Astrocyte of the spinal cord (primary cell): Measurements from ENCODE around the gene GPAM.
"Not testable (repeated sequence)": the region's sequence is repeated elsewhere in the genome, so short reads cannot be mapped to it uniquely, and the experiment has no call there.

Experiments
- DNase-seq: peaks from one replicate; pipeline ENCODE4 v3.0.0; 2011; ENCODE audit warnings: low read depth, low spot score
- H3K4me3 ChIP-seq: 2 replicates; pipeline ENCODE4 v1.5.1; 2011; ENCODE audit warnings: low read depth, mild to moderate bottlenecking, low read length, moderate library complexity
- CTCF ChIP-seq: IDR thresholded peaks from 2 replicates; pipeline ENCODE4 v1.5.1; 2012; ENCODE audit warnings: low read depth, mild to moderate bottlenecking, low read length, inconsistent platforms
- in situ Hi-C: cut with HindIII; loops from 2 replicates; pipeline ENCODE4 v1.10.0; 2017; ENCODE audit warnings: low sequenced_read_pairs

GPAM gene

DNA sequence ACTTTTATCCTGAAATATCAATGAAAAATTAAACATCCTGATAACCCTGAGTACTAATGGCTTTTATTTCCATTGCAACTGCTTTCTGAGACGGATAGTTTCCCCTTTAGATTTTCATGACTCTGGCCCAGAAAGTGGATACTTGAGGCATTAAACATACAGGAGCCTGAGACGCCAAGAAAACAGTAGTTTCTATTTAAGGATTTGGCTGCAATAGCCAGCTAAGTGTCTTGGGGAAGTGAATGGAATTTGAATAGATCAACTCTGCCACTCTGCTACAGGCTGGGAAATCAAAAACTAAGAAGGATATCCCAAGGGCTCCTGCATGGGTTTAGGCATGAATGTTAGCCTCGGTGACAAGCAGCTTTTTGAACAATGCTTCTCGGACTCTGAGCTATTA, 24.7 kb upstream of the GPAM start:
- no peak for TF ChIP-seq CTCF
- no peak for DNase-seq
- H3K4me3 ChIP-seq: no peak overlapping the region
- in situ Hi-C loops: no loop called here

- no peak overlapping the region for H3K4me3 ChIP-seq
- no peak for DNase-seq
- in situ Hi-C loops: no loop called here
- TF ChIP-seq CTCF: no peak
These were observed 19.9 kb upstream of the GPAM start for GRCh38 chr10:112203328-112204076.

- TF ChIP-seq CTCF: no peak
- DNase-seq: no peak
- in situ Hi-C loops: no loop called here
- H3K4me3 ChIP-seq: no peak overlapping the region
These were observed 19.1 kb upstream of the GPAM start for GRCh38 chr10:112202561-112203241.

GRCh38 chr10:112202076-112202475, 18.5 kb upstream of the GPAM start:
- in situ Hi-C loops: no loop called here
- no peak for DNase-seq
- H3K4me3 ChIP-seq: no peak overlapping the region
- TF ChIP-seq CTCF: no peak

DNA sequence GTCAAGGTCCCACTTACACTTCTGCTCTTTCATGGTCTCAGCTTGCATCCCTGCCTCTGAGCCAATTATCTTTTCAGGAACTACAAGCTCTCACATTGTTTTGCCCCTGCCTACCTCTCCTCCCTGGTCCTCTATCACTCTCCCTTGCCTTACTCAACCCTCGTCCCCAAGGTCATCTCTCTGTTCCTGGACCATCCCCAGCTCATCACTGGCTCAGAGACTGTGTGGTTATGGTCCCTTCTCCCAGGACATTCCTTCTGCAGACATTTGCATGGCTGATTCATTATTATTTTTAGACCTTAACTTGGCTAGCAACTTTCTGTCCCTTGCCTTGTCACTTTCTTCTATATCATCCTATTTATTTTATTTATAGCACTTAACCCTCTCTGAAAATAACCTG, 17.8 kb upstream of the GPAM start:
- DNase-seq: no peak
- in situ Hi-C loops: no loop called here
- TF ChIP-seq CTCF: no peak
- no peak overlapping the region for H3K4me3 ChIP-seq

DNA sequence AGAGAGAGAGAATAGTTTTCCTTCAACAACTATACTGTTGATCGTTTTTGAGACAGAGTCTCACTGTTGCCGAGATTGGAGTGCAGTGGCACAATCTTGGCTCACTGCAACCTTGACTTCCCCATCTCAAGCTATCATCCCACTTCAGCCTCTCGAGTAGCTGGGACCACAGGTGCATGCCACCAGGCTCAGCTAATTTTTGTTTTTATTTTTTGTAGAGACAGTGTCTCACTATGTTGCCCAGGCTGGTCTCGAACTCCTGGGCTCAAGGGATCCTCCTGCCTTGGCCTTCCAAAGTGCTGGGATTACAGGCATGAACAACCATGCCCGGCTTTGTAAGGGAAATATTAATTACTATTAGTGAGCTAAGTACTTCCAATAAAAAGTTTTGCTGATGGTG, 16.7 kb upstream of the GPAM start:
- DNase-seq, in situ Hi-C loops, H3K4me3 ChIP-seq: not testable (repeated sequence)

DNA sequence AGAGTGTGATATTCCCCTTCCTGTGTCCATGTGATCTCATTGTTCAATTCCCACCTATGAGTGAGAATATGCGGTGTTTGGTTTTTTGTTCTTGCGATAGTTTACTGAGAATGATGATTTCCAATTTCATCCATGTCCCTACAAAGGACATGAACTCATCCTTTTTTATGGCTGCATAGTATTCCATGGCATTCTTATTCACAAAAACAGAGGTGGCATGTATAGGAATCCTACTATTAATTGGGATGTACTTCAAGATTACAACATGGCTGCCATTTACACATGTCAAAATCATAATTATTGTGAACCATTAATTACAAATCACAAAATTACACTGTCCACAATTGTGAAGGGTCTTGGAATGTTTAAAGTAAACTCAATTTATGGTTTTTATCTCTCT, 14.1 kb upstream of the GPAM start:
- in situ Hi-C loops, DNase-seq: not testable (repeated sequence)

More for the DNA sequence above, 14.1 kb upstream of the GPAM start:
- H3K4me3 ChIP-seq: not testable (repeated sequence)
